Stimulated activated CD4-positive, alpha-beta T cell treated with anti-CD3 and anti-CD28 coated beads, Interleukin-15, amount 100 ng/mL, for 1 hour (primary cell): ENCODE data around the gene HS6ST3.

Experiments
- DNase-seq, 2 donors: peaks; one replicate each; pipeline ENCODE4 v3.0.0-alpha.2; 2020; ENCODE audit warnings: low read depth in 1 of 2, low spot score in 1 of 2

HS6ST3 gene

GRCh38 chr13:96294930-96295881 lies 205.3 kb downstream of the HS6ST3 start:
- DNase-seq = no peak

- DNase-seq = no peak
Observed at GRCh38 chr13:96297360-96297759, 207.5 kb downstream of the HS6ST3 start.

GRCh38 chr13:96299235-96299634 lies 209.3 kb downstream of the HS6ST3 start:
- DNase-seq = no peak

- DNase-seq = no peak
Observed at GRCh38 chr13:96308568-96308967, 218.7 kb downstream of the HS6ST3 start.

GRCh38 chr13:96314974-96315373 lies 225.1 kb downstream of the HS6ST3 start:
- DNase-seq = no peak

- no peak for DNase-seq
Observed at GRCh38 chr13:96338030-96338429, 248.1 kb downstream of the HS6ST3 start.

GRCh38 chr13:96342286-96342685 lies 252.4 kb downstream of the HS6ST3 start:
- DNase-seq = no peak

- DNase-seq = no peak
Observed at GRCh38 chr13:96342852-96343465, 253.1 kb downstream of the HS6ST3 start.

- DNase-seq = no peak
Observed at GRCh38 chr13:96346921-96347320, 257.0 kb downstream of the HS6ST3 start.

- no peak for DNase-seq
Observed at GRCh38 chr13:96373597-96373996, 283.7 kb downstream of the HS6ST3 start.

GRCh38 chr13:96377835-96378234 lies 287.9 kb downstream of the HS6ST3 start:
- no peak for DNase-seq

GRCh38 chr13:96379967-96380366 lies 290.1 kb downstream of the HS6ST3 start:
- DNase-seq = no peak

GRCh38 chr13:96381681-96382080 lies 291.8 kb downstream of the HS6ST3 start:
- DNase-seq = no peak

GRCh38 chr13:96388598-96388997 lies 298.7 kb downstream of the HS6ST3 start:
- DNase-seq = no peak

- DNase-seq = no peak
Observed at GRCh38 chr13:96391606-96392005, 301.7 kb downstream of the HS6ST3 start.

- DNase-seq = no peak
Observed at GRCh38 chr13:96397807-96398206, 307.9 kb downstream of the HS6ST3 start.

- DNase-seq = no peak
Observed at GRCh38 chr13:96398486-96398885, 308.6 kb downstream of the HS6ST3 start.

GRCh38 chr13:96403241-96403640 lies 313.3 kb downstream of the HS6ST3 start:
- no peak for DNase-seq

- DNase-seq = no peak
Observed at GRCh38 chr13:96403651-96404050, 313.7 kb downstream of the HS6ST3 start.

GRCh38 chr13:96415831-96416385 lies 326.0 kb downstream of the HS6ST3 start:
- DNase-seq = no peak

- no peak for DNase-seq
Observed at GRCh38 chr13:96417939-96418685, 328.2 kb downstream of the HS6ST3 start.
